GM19240 (cell line): ENCODE measurements around the gene F2RL1.
"Not testable (repeated sequence)": the region's sequence is repeated elsewhere in the genome, so short reads cannot be mapped to it uniquely, and the experiment has no call there.

Source experiments
- DNase-seq: peaks from one replicate; pipeline ENCODE4 v3.0.0; 2011; ENCODE audit warnings: low spot score; ENCODE audit not compliant: insufficient read length

F2RL1 gene, protein sequence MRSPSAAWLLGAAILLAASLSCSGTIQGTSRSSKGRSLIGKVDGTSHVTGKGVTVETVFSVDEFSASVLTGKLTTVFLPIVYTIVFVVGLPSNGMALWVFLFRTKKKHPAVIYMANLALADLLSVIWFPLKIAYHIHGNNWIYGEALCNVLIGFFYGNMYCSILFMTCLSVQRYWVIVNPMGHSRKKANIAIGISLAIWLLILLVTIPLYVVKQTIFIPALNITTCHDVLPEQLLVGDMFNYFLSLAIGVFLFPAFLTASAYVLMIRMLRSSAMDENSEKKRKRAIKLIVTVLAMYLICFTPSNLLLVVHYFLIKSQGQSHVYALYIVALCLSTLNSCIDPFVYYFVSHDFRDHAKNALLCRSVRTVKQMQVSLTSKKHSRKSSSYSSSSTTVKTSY

DNA sequence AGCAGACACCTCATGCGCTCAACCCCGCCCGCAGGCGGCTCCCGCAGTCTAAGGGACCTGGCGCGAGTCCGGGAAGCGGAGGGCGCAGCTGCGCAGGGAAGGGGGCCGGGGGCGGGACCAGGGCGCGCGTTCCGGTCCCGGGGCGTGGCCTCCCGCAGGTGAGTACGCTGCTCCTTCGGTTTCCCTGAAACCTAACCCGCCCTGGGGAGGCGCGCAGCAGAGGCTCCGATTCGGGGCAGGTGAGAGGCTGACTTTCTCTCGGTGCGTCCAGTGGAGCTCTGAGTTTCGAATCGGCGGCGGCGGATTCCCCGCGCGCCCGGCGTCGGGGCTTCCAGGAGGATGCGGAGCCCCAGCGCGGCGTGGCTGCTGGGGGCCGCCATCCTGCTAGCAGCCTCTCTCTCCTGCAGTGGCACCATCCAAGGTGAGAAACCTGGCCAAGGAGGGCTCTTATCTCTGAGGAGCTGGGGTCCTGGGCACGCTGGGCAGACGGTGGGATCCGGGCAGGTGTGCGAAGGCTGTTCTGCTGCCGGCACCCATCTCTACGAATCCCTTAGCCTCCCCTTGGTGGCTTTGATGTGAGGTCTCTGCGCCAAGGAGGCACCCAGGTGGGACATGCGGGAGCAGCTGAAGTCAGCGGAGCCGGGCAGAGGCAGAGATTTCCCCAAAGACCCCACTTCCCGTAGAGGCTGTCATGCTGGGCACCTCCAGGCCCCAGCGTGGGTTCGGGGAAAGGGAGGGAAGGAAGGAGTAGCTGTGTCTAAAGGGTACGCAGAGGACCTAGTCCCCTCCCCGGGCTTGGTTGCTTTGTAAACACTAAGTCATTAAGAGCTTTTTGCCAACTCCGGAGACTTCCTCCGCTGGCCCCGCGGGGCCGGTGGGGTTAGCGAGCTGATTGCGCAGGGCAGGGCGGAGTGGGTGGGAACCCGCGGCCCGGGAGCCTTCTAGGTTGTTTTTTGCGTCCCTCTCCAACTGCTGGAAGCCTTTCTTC lies at the start of gene F2RL1:
TSS of gene F2RL1 (plus strand) at position 187 of the 988 bp plus-strand sequence. CDS start at position 340, 153 bp downstream.
- DNase-seq: no peak

DNA sequence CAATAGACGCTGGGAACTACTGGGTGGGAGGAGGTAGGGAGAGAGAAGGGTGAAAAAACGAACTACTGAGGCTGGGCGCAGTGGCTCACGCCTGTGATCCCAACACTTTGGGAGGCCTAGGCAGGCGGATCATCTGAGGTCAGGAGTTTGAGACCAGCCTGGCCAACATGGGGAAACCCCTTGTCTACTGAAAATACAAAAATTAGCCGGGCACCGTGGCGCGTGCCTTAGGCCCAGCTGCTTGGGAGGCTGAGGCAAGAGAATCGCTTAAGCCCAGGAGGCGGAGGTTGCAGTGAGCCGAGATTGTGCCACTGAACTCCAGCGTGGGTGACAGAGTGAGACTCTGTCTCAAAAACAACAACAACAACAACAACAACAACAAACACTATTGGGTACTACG lies 47.8 kb upstream of the F2RL1 start:
- not testable (repeated sequence) for DNase-seq

DNA sequence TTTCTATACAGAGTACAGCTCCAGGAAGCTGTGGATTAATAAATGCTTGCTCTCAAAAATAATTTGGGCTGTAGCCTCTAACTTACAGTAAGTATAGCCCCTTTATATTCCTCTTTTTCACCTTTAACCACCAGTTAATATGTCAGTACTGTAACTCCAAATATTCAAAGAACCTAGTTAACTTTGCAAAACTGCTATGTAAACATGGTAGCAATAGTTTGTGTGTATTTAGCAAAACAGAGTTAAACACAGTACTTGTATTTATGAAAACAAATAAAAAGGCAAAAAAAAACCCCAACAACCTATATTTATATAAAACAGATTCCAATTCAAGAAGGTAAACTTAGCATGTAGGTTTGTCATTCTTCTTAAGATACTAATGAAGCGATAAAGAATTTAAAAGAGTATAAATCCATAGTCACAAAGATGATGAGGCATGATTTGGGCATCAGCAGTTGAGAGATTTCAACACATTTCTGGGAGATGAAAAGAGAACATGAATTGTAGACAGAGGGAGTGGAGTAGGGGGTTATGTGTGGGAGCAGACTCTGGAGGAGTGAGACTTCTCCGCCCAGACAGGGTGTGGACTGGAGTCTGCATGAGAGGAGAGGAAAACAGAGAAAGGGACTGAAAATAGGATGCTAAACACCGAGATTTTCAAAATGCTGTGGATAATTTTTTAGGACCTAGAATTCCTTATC lies 47.0 kb upstream of the F2RL1 start:
- no peak for DNase-seq

DNA sequence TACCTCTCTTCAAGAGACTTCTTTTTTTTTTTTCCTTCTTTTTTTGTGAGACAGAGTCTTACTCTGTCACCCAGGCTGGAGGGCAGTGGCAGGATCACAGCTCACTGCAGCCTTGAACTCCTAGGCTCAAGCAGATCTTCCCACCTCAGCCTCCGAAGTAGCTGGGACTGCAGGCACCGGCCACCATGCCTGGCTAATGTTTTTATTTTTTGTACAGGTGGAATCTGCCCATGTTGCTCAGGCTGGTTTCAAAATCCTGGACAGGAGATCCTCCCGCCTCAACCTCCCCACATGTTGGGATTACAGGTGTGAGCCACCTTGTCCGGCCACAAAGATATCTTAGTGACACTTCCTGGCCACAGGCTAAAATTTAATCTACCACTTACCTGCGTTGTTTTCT lies 42.9 kb upstream of the F2RL1 start:
- DNase-seq: no peak

DNA sequence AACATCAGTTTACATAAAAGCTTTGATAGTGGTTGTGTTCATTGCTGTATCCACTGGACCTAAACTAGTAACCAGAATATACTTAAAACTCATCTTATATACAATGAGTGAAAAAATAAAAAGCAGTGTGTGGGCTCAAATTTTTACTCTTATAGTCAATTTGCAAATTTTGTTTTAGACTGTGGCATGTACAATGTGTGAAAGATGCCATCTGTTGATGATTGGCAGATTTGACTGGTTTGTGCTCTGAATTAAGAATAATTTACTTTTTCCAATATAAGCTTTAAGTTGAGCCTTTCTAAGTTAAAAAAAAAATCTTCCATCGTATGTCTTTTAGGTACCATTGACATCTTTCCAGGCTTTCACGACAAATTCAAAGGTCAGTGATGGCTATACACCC lies 42.4 kb upstream of the F2RL1 start:
- DNase-seq: no peak

DNA sequence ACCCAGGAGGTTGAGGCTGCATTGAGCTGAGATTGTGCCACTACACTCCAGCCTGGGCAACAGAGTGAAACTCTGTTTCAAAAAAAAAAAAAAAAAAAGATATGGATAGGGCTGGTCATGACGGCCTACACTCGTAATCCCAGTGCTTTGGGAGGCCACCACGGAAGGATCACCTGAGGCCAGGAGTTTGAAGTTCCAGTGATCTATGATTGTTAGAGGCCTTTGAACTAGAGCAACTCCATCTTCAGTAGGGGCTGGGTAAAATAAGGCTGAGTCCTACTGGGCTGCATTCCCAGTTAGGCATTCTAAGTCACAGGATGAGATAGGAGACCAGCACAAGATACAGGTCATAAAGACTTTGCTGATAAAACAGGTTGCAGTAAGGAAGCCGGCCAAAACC lies 38.2 kb upstream of the F2RL1 start:
- DNase-seq: not testable (repeated sequence)

DNA sequence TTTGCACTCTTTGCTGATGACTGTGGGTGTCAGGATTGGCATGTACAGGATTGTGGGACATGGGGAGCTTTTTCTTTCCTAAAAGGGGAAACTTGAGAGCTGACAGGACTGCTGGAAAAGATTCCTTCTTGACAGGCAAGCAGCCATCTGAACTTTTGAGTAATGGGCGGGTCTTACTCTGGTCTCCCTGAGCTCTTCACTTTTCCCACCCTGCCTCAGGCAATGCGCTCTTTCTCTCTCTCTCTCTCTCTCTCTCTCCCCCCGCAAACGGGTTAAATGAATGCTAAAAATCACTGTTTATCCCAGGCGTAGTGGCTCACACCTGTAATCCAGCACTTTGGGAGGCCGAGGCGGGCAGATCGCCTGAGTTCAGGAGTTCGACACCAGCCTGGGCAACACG lies 37.1 kb upstream of the F2RL1 start:
- no peak for DNase-seq

DNA sequence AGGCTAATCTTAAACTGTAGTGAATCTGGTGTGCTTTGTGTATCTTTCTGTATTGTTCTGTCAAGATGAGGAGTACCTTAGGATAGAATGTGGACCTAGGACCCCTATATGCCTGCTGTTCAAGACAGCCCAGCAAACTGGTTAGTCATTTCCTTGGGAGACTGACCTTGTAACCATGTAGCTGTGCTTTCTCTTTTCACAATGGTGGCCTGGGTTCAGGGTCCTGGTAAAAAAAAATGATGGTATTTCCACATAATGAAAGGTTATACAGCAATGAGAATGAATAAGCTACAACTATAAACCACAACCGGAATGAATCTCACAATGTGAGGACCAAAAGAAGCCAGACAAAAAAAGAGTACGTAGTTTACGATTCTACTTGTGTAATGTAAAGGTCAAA lies 36.4 kb upstream of the F2RL1 start:
- no peak for DNase-seq

DNA sequence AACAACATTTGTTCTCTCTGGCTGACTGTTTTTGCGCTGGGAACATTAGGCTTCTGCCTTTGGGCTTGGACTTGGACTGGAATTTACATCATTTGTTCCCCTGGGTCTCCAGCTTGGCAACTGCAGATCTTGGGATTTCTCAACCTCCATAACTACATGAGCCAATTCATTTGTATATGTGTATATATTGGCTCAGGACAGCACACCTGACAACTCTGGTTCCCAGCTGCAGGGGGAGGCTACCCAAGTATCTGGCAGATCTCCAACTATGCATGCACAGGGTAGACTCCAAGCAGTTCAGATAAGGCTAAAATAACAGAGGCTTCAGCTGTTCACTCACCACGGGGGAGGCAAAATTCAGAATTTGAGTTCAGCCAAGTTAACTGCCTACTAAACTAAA lies 31.6 kb upstream of the F2RL1 start:
- no peak for DNase-seq

DNA sequence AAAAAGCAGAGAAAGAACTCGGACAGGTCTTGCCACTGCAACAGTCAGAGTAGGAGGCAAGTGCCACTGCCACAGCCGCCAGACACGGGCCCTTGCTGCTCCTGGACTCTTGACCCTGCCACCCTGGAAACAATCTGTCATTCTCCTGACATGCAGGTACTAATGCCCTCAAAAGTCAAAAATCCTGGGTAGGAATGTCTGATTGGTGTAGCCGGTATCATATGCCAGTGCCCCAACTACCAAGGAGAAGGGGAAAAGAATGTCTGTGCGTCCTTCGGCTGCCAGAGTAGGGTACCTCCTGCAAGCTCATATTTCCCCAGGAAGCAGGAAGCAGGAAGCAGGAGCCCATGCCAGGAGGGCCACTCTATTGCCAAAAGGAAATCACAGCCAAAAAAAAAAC lies 30.5 kb upstream of the F2RL1 start:
- no peak for DNase-seq

DNA sequence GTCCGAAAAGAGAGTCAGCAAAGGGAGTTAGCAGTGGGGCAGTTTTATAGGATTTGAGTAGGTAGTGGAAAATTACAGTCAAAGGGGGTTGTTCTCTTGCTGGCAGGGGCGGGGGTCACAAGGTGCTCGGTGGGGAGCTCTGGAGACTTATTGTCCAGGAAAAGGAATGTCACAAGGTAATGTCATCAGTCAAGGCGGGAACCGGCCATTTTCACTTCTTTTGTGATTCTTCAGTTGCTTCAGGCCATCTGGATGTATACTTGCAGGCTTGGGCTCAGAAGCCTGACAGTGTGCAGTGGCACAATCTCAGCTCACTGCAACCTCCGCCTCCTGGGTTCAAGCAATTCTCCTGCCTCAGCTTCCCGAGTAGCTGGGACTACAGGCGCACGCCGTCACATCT lies 29.6 kb upstream of the F2RL1 start:
- not testable (repeated sequence) for DNase-seq

DNA sequence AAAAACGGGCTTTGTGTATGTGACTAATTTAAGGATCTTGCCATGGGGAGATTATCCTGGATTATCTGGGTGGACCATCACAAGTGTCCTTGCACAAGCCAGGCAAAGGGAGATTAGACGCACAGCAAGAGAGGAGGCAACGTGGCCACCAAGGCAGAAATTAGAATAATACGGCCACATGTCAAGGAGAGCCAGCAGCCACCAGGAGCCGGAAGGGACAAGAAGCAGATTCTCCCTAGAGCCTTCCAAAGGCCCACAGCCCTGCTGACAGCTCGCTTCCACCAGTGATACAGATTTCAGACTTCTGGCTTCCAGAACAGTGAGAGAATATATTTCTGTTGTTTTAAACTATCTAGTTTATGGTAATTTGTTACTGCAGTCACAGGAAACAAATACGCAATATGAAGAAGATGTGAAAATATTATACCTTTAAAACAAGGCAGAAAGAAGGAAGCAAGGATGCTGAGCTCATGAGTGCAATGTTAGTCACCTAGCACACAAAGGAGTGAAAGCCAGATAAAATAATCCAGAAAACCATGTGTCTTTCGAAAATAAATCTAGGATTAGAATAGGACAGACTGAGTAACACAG lies 28.7 kb upstream of the F2RL1 start:
- no peak for DNase-seq

DNA sequence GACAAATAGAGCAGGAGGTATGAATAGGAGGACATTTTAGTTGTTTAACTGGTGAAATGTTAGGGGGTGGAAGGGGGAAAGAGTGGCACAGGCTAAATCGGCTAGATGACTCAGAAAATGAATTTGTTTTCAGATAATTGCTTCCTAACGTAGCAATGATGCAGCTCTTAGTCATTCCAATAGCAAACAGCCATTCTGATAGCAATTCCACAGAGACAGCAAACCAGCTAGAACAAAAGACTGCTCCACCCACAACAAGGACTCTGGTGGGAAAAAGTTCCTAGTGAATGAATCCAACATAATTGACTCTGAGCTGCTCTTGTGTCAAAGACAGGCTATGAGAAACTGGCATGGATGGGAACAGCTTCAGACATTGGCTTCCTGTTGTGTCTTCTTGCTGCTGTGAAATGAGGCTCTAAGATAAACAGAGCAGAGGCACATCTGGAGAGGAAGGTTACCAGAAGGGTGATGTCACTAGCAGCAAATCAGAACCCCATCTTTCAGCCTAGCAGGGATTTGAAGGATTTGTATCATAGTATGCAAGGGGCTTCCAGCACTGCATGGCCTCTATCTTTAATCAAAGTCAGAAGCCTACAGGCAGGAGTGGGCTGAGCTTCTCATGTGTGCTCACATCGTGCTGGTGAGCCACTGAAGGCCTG lies 28.1 kb upstream of the F2RL1 start:
- DNase-seq: no peak

DNA sequence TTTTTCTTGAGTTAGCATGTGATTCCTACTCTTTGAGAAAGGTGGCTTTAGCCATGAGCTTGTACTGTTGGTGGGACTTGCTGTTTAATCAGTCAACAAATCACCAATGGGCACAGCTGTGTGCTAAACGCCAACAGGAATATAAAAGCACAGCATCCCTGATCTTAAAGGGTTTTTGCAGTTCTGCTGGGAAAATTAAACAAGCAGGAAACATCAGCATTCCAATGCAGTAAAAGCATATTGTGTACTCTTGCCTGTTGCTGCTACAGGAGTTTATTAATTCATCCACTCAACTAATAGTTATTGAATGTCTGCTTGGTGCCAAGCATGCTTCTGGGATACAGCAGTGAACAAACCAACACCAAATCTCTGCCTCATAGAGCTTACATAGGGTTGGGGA lies 27.4 kb upstream of the F2RL1 start:
- no peak for DNase-seq

DNA sequence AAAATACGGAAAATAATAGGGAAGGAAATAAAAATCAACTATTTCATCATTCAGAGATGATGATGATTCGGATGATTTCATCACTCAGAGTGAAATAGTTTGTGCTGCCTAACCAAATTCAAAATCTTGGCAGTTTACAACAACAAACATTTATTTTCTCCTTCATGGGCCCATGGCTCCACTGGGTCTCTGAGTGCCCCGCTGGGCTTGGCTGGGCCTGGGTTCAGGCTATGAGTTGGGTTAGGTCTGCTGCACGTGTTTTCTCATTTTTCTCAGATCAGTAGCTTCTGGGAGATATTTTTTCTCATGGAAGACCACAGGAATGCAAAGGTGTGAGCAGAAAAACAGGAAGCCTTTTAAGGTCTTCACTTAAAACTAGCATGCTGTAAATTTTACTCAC lies 24.0 kb upstream of the F2RL1 start:
- no peak for DNase-seq

DNA sequence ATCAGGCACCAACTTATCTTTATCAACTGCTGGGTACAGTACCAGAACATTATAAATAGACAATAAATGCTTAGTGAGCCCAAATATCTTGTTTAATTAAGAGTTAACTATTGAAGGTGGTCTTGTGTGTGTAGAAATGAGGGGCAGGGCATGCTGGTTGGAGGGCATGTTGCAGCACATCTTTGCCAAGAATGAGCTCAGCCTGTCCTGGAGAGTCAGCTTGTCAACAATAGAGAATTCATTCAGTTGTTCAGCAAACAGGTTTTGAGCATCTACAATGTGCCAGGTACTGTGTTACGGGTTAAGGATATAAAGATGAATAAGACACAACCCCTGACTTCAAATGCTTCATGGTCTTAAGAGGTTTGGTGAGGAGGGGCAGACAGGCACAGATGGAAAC lies 19.2 kb upstream of the F2RL1 start:
- DNase-seq: no peak

DNA sequence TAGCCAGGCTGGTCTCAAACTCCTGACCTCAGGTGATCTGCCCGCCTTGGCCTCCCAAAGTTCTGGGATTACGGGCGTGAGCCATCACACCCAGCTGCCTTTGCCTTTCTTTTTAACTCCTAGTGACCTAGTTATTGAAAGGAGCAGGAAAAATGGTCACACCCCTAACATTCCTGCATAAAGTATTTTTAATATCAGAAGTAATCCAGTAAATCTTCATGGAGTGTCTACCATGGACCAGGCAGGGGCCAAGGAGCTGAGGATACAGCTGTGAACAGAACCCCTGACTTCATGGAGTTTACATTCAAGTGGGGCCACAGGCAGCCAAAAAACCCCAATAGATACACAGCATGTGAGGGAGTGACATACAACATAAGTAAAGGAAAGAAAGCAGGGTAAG lies 18.3 kb upstream of the F2RL1 start:
- DNase-seq: no peak

DNA sequence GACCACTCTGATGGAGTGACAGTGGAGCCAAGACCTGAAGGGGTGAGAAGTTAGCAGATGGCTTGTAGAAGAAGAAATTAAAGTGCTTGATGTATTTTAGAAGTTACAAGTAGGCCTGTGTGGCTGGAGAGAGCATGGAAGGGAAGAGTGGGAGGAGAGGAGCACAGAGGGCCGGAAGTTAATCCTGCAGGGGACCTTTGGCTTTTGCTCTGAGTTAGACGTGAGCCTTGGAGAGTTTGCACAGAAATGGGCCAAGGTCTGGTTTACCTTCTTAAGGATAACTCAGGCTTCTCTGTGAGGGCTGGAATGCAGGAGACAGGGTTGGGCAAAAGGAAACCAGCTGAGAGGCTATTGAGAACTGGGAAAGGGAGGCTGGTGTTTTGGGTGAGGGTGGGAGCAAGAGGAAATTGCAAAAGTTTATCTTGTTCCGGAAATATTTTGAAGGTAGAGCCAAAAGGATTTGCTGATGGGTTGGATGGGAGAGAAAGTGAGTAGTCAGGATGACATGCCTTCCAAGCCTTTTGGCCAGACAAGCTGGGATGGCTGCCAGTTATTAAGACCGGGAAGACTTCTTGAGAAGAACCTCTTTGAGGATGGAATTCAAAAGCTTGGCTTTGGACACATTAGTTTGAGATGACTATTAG lies 17.5 kb upstream of the F2RL1 start:
- no peak for DNase-seq

DNA sequence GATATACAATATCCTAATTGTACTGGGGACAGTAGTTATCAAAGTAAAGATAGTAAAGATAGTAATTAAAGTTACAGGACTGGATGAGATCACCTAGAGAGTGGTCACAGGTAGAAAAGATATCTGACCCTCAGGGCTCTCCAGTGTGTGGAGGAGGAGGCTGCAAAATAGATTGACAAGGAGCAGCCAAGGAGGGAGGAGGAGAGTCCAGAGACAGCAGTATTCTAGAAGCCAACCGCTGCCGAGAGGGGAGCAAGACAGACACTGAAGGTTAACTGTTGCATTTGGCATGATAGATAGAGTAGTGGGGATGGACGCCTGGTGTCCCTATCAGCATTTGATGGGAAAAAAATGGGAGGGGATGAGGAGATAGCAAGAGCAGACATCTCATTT lies 17.0 kb upstream of the F2RL1 start:
- DNase-seq: no peak

DNA sequence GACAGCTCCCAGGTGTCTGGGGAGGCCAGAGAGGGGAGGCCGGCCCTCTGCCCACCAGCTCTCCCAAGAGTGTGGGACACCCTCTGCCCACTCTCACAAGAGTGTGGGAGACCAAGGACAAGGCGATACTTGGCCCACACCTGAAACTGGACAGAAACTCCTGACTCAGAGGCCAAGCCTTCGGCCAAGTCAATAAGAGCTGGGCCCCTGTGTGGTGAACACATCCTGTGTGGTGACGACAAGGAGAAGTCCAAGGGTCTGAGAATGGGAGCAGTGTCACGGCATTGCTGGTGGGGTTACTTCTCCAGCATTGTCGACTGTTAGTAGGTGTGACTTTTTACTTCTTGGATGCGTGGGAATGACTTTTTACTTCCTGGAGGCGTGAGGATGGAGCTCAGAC lies 14.6 kb upstream of the F2RL1 start:
- no peak for DNase-seq
